Lung (tissue), 12 donors: ENCODE data around the gene ZFYVE21. TPM values are rescaled to one million over a fixed set of nuclear protein-coding genes. Genes with fewer than 3 reads are reported as not detected.
A peak's percentile ranks its signal among the peaks of the same experiment; 100 is the strongest.

Experiments
- ATAC-seq: fragments of 200-7000 bp; cut with Tn5 transposase; one replicate; pipeline ENCODE4 v1.9.1; 2020; ENCODE audit warnings: moderate number of reproducible peaks; ENCODE audit not compliant: insufficient read depth, low FRiP score
- DNase-seq, 3 donors: peaks; one replicate each; pipeline ENCODE4 v3.0.0-alpha.2; 2013 to 2017
- H3K27ac ChIP-seq, 2 donors: one replicate each; pipeline ENCODE4 v1.5.1; 2013; ENCODE audit warnings: mild to moderate bottlenecking in 2 of 2, moderate library complexity in 2 of 2, control low read depth in 1 of 2, inconsistent platforms in 1 of 2, low read depth in 1 of 2, low read length in 1 of 2
- H3K27me3 ChIP-seq, 3 donors: one replicate each; pipeline ENCODE4 v1.5.1; 2013; ENCODE audit warnings: low read length in 2 of 3; ENCODE audit not compliant: control insufficient read depth in 3 of 3, insufficient read depth in 3 of 3
- H3K36me3 ChIP-seq, 4 donors: one replicate each; pipeline ENCODE4 v1.5.1; 2013; ENCODE audit warnings: low read length in 4 of 4, mild to moderate bottlenecking in 1 of 4, moderate library complexity in 1 of 4; ENCODE audit not compliant: control insufficient read depth in 4 of 4, insufficient read depth in 4 of 4
- H3K4me1 ChIP-seq, 5 donors: one replicate each; pipeline ENCODE4 v1.5.1; 2013; ENCODE audit warnings: low read length in 5 of 5, mild to moderate bottlenecking in 2 of 5, moderate library complexity in 1 of 5; ENCODE audit not compliant: control insufficient read depth in 5 of 5, insufficient read depth in 5 of 5
- H3K4me3 ChIP-seq: one replicate; pipeline ENCODE4 v1.5.1; 2013; ENCODE audit warnings: mild to moderate bottlenecking, control low read depth, moderate library complexity
- H3K9ac ChIP-seq, 2 donors: one replicate each; pipeline ENCODE4 v1.5.1; 2013; ENCODE audit warnings: low read length in 2 of 2, control low read depth in 1 of 2; ENCODE audit not compliant: insufficient read depth in 1 of 2
- H3K9me3 ChIP-seq, 4 donors: one replicate each; pipeline ENCODE4 v1.5.1; 2013; ENCODE audit warnings: low read length in 3 of 4, mild to moderate bottlenecking in 1 of 4, moderate library complexity in 1 of 4; ENCODE audit not compliant: control insufficient read depth in 4 of 4, insufficient read depth in 3 of 4
- CTCF ChIP-seq: IDR thresholded peaks from 2 replicates; pipeline ENCODE4 v1.5.1; 2012; ENCODE audit warnings: mild to moderate bottlenecking; ENCODE audit errors: control extremely low read depth, extremely low read depth
- WGBS, 2 donors: extraction: QIAGEN DNeasy Blood & Tissue Kit; methylation state at CpG; one replicate each; pipeline ENCODE4 v1.1.7; 2013; 5-methylcytosine and 5-hydroxymethylcytosine counted together
- polyA plus RNA-seq, 2 donors: library from polyadenylated mRNA; stranded (reverse); fragments of 200-250 nt; gene quantifications; one replicate each; pipeline ENCODE4 v1.2.1, GENCODE V29; 2013
- total RNA-seq, 2 donors: library from RNA; depleted of rRNA in 1 of 2; stranded (reverse); fragments of >200 nt in 1 of 2; gene quantifications; one replicate each; pipeline ENCODE4 v1.2.1, GENCODE V29; 2014 to 2021
- donor health status: control.
- donor health status: control.
- donor health status: Bipolar disorder and iron deficiency.
- donor health status: healthy.
- donor health status: DM: yes; HTN: yes; CAD: no.

The ZFYVE21 gene
- total and polyA plus RNA-seq, 4 donors = 39.4 to 68.3 (median 47.5) TPM

- Histone ChIP-seq H3K4me1 (peaks cover 0 to 29% (median 10%) of the 10 kb centered on the region in 5 donors), H3K4me3 (no peak overlapping the region), H3K9me3 (no peaks in the 10 kb centered on the region), H3K9ac (no peak overlapping the region), H3K27me3 (no peaks in the 10 kb centered on the region), H3K36me3 (peaks cover 0 to 7% (median 1%) of the 10 kb centered on the region in 4 donors), H3K27ac (peak overlapping the region in 1 of 2 donors; percentile 76)
- TF ChIP-seq CTCF = no peak
- no peak for DNase-seq
- ATAC-seq = no peak
- WGBS, 2 donors = 74 to 89% methylated on average over 24 of the region's 24 CpGs
These were observed 2.9 kb upstream of the ZFYVE21 start for GRCh38 chr14:103712633-103713247.

GRCh38 chr14:103713304-103714062, 2.1 kb upstream of the ZFYVE21 start:
- no peak for TF ChIP-seq CTCF
- H3K9me3 ChIP-seq = no peaks in the 10 kb centered on the region
- WGBS, 2 donors = 88 to 93% methylated on average over 18 of the region's 18 CpGs
- H3K36me3 ChIP-seq = no peaks in the 10 kb centered on the region
- H3K27me3 ChIP-seq = no peaks in the 10 kb centered on the region
- DNase-seq (no peak), ATAC-seq (no peak)
- H3K27ac ChIP-seq = no peak overlapping the region
- peaks cover 0 to 36% (median 14%) of the 10 kb centered on the region in 5 donors for H3K4me1 ChIP-seq
- no peak overlapping the region for H3K9ac ChIP-seq
- no peak overlapping the region for H3K4me3 ChIP-seq

GRCh38 chr14:103714063-103714724, 1.4 kb upstream of the ZFYVE21 start:
- TF ChIP-seq CTCF = no peak
- WGBS, 2 donors = 67 to 79% methylated on average over 16 of the region's 16 CpGs
- DNase-seq (no peak), ATAC-seq (no peak)
- H3K4me1 ChIP-seq = peaks cover 0 to 41% (median 14%) of the 10 kb centered on the region in 5 donors
- no peaks in the 10 kb centered on the region for H3K9me3 ChIP-seq
- H3K9ac ChIP-seq = no peak overlapping the region
- H3K27me3 ChIP-seq = no peaks in the 10 kb centered on the region
- H3K4me3 ChIP-seq = no peak overlapping the region
- no peak overlapping the region for H3K27ac ChIP-seq
- H3K36me3 ChIP-seq = no peaks in the 10 kb centered on the region
